HT1080 (cell line): ENCODE measurements around the gene MIR17HG. TPM values are rescaled to one million over a fixed set of nuclear protein-coding genes. Genes with fewer than 3 reads are reported as not detected.
"Not testable (repeated sequence)": the region's sequence is repeated elsewhere in the genome, so short reads cannot be mapped to it uniquely, and the experiment has no call there.

Experiments used
- DNase-seq: peaks from one replicate; pipeline ENCODE4 v3.0.0-alpha.2; 2015; ENCODE audit warnings: low read depth
- total RNA-seq: library from RNA; depleted of rRNA; stranded (reverse); fragments of >200 nt; shearing (Covaris generic); gene quantifications from 2 replicates; pipeline ENCODE4 v1.2.3, GENCODE V29; 2014

Gene MIR17HG
- total RNA-seq, 1 experiment from 2014 or later = 7.2 TPM

- no peak for DNase-seq
Measured at GRCh38 chr13:91347996-91348905, 764 bp downstream of the MIR17HG start.

- DNase-seq = peak; percentile 85
Measured at GRCh38 chr13:91348906-91349435, 1.5 kb downstream of the MIR17HG start.

- DNase-seq = no peak
Measured at GRCh38 chr13:91349992-91350911, 2.8 kb downstream of the MIR17HG start.

GRCh38 chr13:91351123-91351522, 3.6 kb downstream of the MIR17HG start:
- no peak for DNase-seq

- DNase-seq = no peak
Measured at GRCh38 chr13:91351980-91352379, 4.5 kb downstream of the MIR17HG start.

- DNase-seq = not testable (repeated sequence)
Measured at GRCh38 chr13:91352891-91353290, 5.4 kb downstream of the MIR17HG start.

GRCh38 chr13:91353494-91353893, 6.0 kb downstream of the MIR17HG start:
- no peak for DNase-seq

GRCh38 chr13:91355099-91355825, 7.8 kb downstream of the MIR17HG start:
- DNase-seq = no peak

- DNase-seq = no peak
Measured at GRCh38 chr13:91355826-91356710, 8.6 kb downstream of the MIR17HG start.

GRCh38 chr13:91356919-91357612, 9.6 kb downstream of the MIR17HG start:
- no peak for DNase-seq

- DNase-seq = no peak
Measured at GRCh38 chr13:91357613-91358386, 10.3 kb downstream of the MIR17HG start.

GRCh38 chr13:91358387-91358782, 10.9 kb downstream of the MIR17HG start:
- no peak for DNase-seq

GRCh38 chr13:91359111-91359510, 11.6 kb downstream of the MIR17HG start:
- no peak for DNase-seq

- no peak for DNase-seq
Measured at GRCh38 chr13:91359631-91360030, 12.1 kb downstream of the MIR17HG start.

GRCh38 chr13:91360246-91360751, 12.8 kb downstream of the MIR17HG start:
- DNase-seq = no peak

GRCh38 chr13:91361755-91362271, 14.3 kb downstream of the MIR17HG start:
- DNase-seq = no peak

GRCh38 chr13:91362908-91363307, 15.4 kb downstream of the MIR17HG start:
- no peak for DNase-seq

GRCh38 chr13:91368101-91368500, 20.6 kb downstream of the MIR17HG start:
- DNase-seq = no peak
